Measurements from ENCODE around the gene SORL1-AS1.

GRCh38 chr11:121412711-121413415 is 39.9 kb downstream of the SORL1-AS1 start:
- TF ChIP-seq CTCF (IDR thresholded peaks at IDR 0.05) (no peak), ZFX (IDR thresholded peaks at IDR 0.05; ENCODE audit: borderline replicate concordance) (no peak)
